ENCODE results near the gene TMEM72.
"Not testable (repeated sequence)": the region's sequence is repeated elsewhere in the genome, so short reads cannot be mapped to it uniquely, and the experiment has no call there.

Gene TMEM72

DNA sequence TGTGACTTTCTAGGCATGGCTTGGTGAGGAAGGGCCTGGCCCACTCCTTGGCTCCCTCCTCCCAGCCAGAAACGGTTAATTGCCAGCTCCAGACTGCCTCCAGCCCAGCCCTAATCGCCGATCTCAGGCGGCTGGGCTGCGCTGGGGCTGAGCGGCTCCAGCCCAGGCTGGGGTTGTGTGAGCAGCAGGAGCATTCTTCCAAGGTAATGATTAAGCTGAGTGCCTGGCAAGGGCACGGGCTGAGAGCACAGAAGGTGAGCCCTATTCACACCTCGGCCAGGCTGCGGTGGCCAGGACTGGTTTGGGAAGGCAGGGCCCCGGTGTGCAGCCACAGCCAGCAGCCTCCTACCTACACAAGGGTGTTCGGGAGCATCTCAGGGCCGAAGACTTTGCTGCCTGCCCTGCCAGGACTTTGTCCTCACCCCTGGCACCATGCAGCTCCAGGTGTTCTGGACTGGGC, at the start of gene TMEM72:
TSS of gene TMEM72 (plus strand) at position 257 of the 460 bp plus-strand sequence. CDS start at position 433, 176 bp downstream.
- Histone ChIP-seq H3K9me3 (ENCODE audit: control insufficient read depth, insufficient read depth, low read length) (no peaks in the 10 kb centered on the region), H3K9ac (ENCODE audit: low read depth, low read length) (no peak within 1 kb of the TSS), H3K4me3 (ENCODE audit: low read depth, low read length) (no peak within 1 kb of the TSS), H3K27me3 (ENCODE audit: control insufficient read depth, insufficient read depth, low read length) (no peaks in the 10 kb centered on the region), H3K27ac (ENCODE audit: low read depth, low read length) (no peak within 1 kb of the TSS), H3K4me1 (ENCODE audit: control insufficient read depth, insufficient read depth, low read length) (peaks cover 12% of the 10 kb centered on the region; the same call in 1 of the 2 replicates), H3K36me3 (ENCODE audit: control insufficient read depth, insufficient read depth, low read length) (no peaks in the 10 kb centered on the region)

DNA sequence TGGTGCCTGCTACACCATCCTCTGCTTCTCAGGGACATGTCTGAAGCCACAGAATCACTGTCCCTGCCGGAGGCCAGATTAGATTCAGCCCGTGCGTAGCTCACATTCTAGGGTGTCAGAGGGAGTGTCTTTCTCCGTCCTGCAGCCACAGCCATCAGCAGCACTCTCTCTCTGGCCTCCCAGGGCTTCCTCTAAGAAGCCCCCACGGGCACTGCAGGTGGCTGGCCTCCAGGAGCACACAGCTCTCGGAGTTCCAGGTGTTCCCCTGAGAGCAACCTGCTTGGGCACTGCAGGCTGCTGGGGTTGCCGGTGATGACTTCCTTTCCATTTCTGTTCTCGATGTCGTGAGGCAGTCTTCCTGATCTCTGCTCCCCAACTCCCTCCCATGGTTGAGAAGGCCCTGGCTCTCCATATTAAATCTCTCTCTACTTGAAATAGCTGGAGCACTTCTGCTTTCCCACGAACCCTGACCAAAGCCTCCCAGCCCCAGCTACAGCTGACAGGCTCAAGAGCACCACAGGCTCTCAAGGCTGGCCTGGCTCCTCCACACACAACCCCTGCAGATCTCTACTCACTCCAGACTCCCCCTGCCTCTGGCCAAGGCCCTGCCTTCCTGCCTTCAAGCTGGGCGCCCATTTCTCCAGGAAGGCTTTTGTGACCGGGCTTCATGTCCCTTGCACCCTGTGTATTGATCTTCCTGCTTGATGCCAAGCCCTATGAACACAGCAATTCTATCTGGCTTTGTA, 49.0 kb upstream of the TMEM72 start:
- Histone ChIP-seq H3K9ac (ENCODE audit: low read depth, low read length) (no peak overlapping the region), H3K9me3 (ENCODE audit: control insufficient read depth, insufficient read depth, low read length) (no peaks in the 10 kb centered on the region), H3K36me3 (ENCODE audit: control insufficient read depth, insufficient read depth, low read length) (no peaks in the 10 kb centered on the region), H3K4me3 (ENCODE audit: low read depth, low read length) (no peak overlapping the region), H3K27ac (ENCODE audit: low read depth, low read length) (no peak overlapping the region), H3K27me3 (ENCODE audit: control insufficient read depth, insufficient read depth, low read length) (peaks cover 33% of the 10 kb centered on the region), H3K4me1 (ENCODE audit: control insufficient read depth, insufficient read depth, low read length) (peaks cover 14% of the 10 kb centered on the region)

DNA sequence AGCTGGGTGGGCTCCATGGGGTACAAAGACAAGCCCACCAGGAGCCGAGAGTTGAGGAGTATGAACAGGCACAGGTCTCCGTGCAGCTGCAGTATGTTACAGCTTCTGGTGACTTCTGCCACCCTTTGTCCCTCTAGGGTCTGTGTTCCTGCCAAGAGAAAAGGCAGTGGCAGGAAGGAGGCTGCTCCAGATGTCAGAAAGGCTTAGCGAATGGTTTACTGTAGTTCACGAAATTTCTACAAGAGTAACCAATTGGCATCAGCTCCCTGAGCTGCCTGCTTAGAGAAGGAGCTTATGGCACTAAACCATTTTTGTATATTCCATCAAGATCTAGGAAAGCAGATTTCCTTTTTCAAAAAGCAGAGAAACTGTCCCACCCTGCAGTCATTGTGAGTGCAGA, 48.2 kb upstream of the TMEM72 start:
- Histone ChIP-seq H3K27ac (ENCODE audit: low read depth, low read length) (no peak overlapping the region), H3K36me3 (ENCODE audit: control insufficient read depth, insufficient read depth, low read length) (no peaks in the 10 kb centered on the region), H3K9ac (ENCODE audit: low read depth, low read length) (no peak overlapping the region), H3K4me1 (ENCODE audit: control insufficient read depth, insufficient read depth, low read length) (peaks cover 8% of the 10 kb centered on the region), H3K27me3 (ENCODE audit: control insufficient read depth, insufficient read depth, low read length) (peaks cover 33% of the 10 kb centered on the region), H3K4me3 (ENCODE audit: low read depth, low read length) (no peak overlapping the region), H3K9me3 (ENCODE audit: control insufficient read depth, insufficient read depth, low read length) (no peaks in the 10 kb centered on the region)

DNA sequence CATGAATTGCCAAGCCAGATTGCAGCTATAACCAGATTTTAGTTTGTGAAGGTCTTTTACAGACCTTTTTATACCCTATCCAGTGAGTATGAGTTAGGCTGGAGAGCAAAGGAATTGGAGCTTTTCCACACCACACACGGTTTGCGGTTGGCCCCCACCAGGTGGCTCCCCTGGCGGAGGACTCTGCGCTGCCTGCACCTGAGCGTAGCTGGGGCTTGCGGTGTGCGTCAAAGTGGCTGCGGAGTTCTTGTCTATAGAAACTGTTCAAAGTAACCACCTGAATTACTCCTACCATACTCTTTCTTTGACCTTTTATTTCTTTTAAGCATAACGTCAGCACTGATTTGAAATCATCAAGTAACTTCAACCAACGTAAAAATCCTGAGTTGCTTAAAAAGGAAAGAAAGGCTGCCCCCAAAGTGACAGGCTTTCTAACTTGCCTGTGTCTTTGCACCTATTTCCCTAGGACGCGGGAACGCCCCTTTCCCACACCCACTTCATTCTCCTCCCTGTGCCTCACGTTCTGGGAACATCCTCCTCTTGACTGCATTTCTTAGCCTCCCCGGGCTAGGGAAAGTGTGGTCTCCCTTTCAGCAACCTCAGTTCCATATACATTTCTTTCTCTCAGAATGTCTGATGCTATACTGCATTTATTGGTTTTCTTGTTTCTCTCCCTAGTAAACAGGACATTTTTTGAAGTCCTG, 47.6 kb upstream of the TMEM72 start:
- Histone ChIP-seq H3K4me1 (ENCODE audit: control insufficient read depth, insufficient read depth, low read length) (peaks cover 5% of the 10 kb centered on the region; the same call in 1 of the 2 replicates), H3K9ac (ENCODE audit: low read depth, low read length) (no peak overlapping the region), H3K4me3 (ENCODE audit: low read depth, low read length) (no peak overlapping the region), H3K9me3 (ENCODE audit: control insufficient read depth, insufficient read depth, low read length) (no peaks in the 10 kb centered on the region), H3K27ac (ENCODE audit: low read depth, low read length) (no peak overlapping the region), H3K27me3 (ENCODE audit: control insufficient read depth, insufficient read depth, low read length) (peaks cover 33% of the 10 kb centered on the region), H3K36me3 (ENCODE audit: control insufficient read depth, insufficient read depth, low read length) (no peaks in the 10 kb centered on the region)

DNA sequence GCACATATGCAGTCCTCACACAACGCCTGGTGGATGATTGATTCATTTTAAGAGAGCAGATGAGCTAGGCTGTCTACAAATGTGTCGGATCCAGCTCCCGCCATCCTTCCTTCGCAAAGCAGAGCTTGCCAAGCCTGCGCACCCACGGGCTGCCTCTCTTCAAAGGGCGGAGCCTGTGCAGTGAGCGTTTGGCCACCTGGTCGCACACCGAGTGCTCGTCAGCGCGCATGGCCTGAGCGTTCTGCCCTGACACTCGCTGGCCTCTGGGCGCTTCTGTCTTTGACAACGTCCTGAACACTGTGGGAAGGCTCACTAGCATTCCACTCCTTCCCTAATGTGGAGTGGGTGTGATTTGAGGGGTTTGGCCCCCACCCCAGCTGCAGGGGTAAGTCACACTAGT, 47.1 kb upstream of the TMEM72 start:
- H3K27ac ChIP-seq (ENCODE audit: low read depth, low read length), result no peak overlapping the region
- H3K4me3 ChIP-seq (ENCODE audit: low read depth, low read length), result peak overlapping the region; percentile 74; the same call in 1 of the 2 replicates
- no peaks in the 10 kb centered on the region for H3K9me3 ChIP-seq (ENCODE audit: control insufficient read depth, insufficient read depth, low read length)
- H3K4me1 ChIP-seq (ENCODE audit: control insufficient read depth, insufficient read depth, low read length), result peaks cover 5% of the 10 kb centered on the region; the same call in 1 of the 2 replicates
- H3K36me3 ChIP-seq (ENCODE audit: control insufficient read depth, insufficient read depth, low read length), result no peaks in the 10 kb centered on the region
- peaks cover 33% of the 10 kb centered on the region for H3K27me3 ChIP-seq (ENCODE audit: control insufficient read depth, insufficient read depth, low read length)
- peak overlapping the region; percentile 76; the same call in 1 of the 2 replicates for H3K9ac ChIP-seq (ENCODE audit: low read depth, low read length)

DNA sequence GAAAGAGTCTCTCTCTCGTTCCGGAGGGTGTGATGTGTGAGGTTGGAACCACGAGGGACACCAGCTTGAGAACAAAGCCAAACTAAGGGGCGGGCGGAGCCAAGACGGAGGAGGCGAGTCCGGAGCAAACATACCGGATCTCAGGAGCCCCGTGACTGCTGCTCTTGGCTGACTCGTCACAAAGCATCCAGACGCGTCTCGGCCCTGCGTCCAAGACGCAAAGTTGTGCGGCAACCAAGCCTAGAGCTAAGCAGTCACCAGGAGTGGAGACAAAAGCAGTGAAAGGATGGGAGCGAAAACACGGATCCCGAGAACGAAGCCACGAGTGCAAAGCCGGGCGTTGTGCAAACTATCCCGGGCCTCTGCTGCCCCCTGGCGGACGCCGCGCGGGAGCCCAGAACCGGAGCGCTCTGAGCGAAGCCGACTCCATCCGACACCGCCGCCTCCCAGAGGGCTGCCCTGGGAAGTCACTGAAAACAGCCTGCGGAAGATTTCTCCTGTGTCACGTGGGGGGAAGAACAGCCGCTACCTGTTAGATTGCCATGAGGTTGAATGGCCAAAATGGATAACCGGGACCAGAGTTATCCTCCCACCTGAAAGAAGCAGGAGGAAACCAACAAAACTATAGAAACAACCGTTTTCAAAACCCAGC, 46.4 kb upstream of the TMEM72 start:
- Histone ChIP-seq H3K9ac (ENCODE audit: low read depth, low read length) (peak overlapping the region; percentile 76), H3K27ac (ENCODE audit: low read depth, low read length) (no peak overlapping the region), H3K36me3 (ENCODE audit: control insufficient read depth, insufficient read depth, low read length) (no peaks in the 10 kb centered on the region)

DNA sequence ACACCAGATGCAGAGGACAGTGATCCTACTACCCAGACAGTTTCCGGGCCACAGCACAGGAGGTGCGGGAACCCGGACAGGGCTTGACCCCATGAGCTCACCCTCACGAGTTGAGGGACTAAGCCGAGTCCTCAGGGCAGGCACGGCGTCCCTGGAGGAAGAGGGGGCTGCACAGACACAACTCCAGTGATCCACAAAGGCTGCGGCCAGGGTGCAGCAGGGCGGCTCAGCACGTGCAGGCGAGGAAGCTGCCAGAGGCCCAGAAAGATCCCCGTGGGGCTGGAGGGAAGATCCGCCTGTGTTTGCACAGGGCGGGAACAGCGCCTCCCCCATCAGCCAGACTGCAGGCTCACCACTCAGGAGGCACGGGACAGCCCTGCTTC, 45.9 kb upstream of the TMEM72 start:
- Histone ChIP-seq H3K9me3 (ENCODE audit: control insufficient read depth, insufficient read depth, low read length) (no peaks in the 10 kb centered on the region), H3K4me1 (ENCODE audit: control insufficient read depth, insufficient read depth, low read length) (peaks cover 5% of the 10 kb centered on the region; the same call in 1 of the 2 replicates), H3K36me3 (ENCODE audit: control insufficient read depth, insufficient read depth, low read length) (no peaks in the 10 kb centered on the region), H3K4me3 (ENCODE audit: low read depth, low read length) (no peak overlapping the region), H3K27me3 (ENCODE audit: control insufficient read depth, insufficient read depth, low read length) (peaks cover 33% of the 10 kb centered on the region), H3K27ac (ENCODE audit: low read depth, low read length) (no peak overlapping the region), H3K9ac (ENCODE audit: low read depth, low read length) (no peak overlapping the region)

More for the DNA sequence above, 46.4 kb upstream of the TMEM72 start:
- H3K9me3 ChIP-seq (ENCODE audit: control insufficient read depth, insufficient read depth, low read length), result no peaks in the 10 kb centered on the region
- peaks cover 33% of the 10 kb centered on the region for H3K27me3 ChIP-seq (ENCODE audit: control insufficient read depth, insufficient read depth, low read length)
- H3K4me3 ChIP-seq (ENCODE audit: low read depth, low read length), result peak overlapping the region; percentile 74
- peaks cover 5% of the 10 kb centered on the region; the same call in 1 of the 2 replicates for H3K4me1 ChIP-seq (ENCODE audit: control insufficient read depth, insufficient read depth, low read length)

DNA sequence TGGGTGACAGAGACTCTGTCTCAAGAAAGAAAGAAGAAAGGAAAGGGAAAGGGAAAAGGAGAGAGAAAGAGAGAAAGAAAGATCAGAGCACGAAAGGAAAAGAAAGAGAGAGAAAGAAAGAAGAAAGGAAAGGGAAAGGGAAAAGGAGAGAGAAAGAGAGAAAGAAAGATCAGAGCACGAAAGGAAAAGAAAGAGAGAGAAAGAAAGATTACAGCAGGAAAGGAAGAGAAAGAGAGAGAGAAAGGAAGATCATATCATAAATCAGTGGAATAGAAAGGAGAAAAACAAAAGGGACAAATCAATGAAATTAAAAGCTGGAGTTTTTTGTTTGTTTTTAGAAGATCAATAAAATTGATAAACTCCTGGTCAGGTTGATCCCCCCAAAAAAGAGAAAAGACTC, 44.8 kb upstream of the TMEM72 start:
- not testable (repeated sequence) for H3K9ac ChIP-seq (ENCODE audit: low read depth, low read length); H3K4me1 ChIP-seq (ENCODE audit: control insufficient read depth, insufficient read depth, low read length); H3K27ac ChIP-seq (ENCODE audit: low read depth, low read length); H3K9me3 ChIP-seq (ENCODE audit: control insufficient read depth, insufficient read depth, low read length); H3K36me3 ChIP-seq (ENCODE audit: control insufficient read depth, insufficient read depth, low read length); H3K4me3 ChIP-seq (ENCODE audit: low read depth, low read length)
- peaks cover 33% of the 10 kb centered on the region for H3K27me3 ChIP-seq (ENCODE audit: control insufficient read depth, insufficient read depth, low read length)

DNA sequence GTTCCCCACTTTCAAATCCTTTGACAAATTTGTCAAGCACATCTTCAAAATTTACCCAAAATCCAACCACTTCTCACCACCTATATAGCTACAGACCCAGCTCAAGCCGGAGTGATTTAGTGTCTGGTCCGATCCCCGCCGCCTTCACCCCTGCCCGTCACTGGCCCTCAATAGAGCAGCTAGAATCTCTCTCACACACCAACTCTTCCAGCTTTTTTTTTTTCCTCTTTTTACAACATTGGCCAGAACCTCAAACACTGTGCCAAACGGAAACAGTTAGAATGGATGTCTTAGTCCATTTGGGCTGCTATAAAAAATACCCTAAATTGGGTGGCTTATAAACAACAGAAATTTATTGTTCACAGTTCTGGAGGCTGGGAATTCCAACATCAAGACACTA, 41.1 kb upstream of the TMEM72 start:
- Histone ChIP-seq H3K27ac (ENCODE audit: low read depth, low read length) (no peak overlapping the region), H3K9me3 (ENCODE audit: control insufficient read depth, insufficient read depth, low read length) (no peaks in the 10 kb centered on the region), H3K4me3 (ENCODE audit: low read depth, low read length) (no peak overlapping the region), H3K4me1 (ENCODE audit: control insufficient read depth, insufficient read depth, low read length) (peaks cover 5% of the 10 kb centered on the region; the same call in 1 of the 2 replicates), H3K9ac (ENCODE audit: low read depth, low read length) (no peak overlapping the region), H3K36me3 (ENCODE audit: control insufficient read depth, insufficient read depth, low read length) (no peaks in the 10 kb centered on the region), H3K27me3 (ENCODE audit: control insufficient read depth, insufficient read depth, low read length) (peaks cover 10% of the 10 kb centered on the region)

DNA sequence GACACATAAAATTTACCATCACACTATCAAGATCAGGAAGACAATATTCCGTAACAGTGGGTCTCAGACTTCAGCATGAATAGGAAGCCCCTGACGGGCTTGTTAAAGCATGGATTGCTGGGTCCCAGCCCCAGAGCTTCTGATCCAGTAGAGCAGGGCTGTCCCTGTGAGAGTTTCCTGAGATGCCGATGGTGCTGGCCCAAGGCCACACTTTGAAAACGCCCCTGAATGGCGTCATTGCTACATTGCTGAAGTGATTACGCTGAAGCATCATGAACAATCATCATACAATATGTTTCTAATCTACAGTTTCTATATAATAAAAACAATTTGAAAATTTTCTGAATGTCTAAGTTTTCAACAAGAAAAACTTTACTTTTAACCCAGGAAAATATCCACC, 38.0 kb upstream of the TMEM72 start:
- Histone ChIP-seq H3K4me3 (ENCODE audit: low read depth, low read length) (no peak overlapping the region), H3K27ac (ENCODE audit: low read depth, low read length) (no peak overlapping the region), H3K36me3 (ENCODE audit: control insufficient read depth, insufficient read depth, low read length) (no peaks in the 10 kb centered on the region), H3K4me1 (ENCODE audit: control insufficient read depth, insufficient read depth, low read length) (no peaks in the 10 kb centered on the region), H3K9ac (ENCODE audit: low read depth, low read length) (no peak overlapping the region), H3K27me3 (ENCODE audit: control insufficient read depth, insufficient read depth, low read length) (no peaks in the 10 kb centered on the region), H3K9me3 (ENCODE audit: control insufficient read depth, insufficient read depth, low read length) (no peaks in the 10 kb centered on the region)

Measured in HUES48 (cell line).